T-cell (primary cell): Measurements from ENCODE around the gene BOLL. TPM values are rescaled to one million over a fixed set of nuclear protein-coding genes. Genes with fewer than 3 reads are reported as not detected.
"Not testable (repeated sequence)": the region's sequence is repeated elsewhere in the genome, so short reads cannot be mapped to it uniquely, and the experiment has no call there.

Experiments used
- ATAC-seq, 4 experiments: fragments of 200-7000 bp in 3 of 4; fragments of 150-1000 bp in 1 of 4; cut with Tn5 transposase; replicated peaks in 1 of 4; 1 replicate in 3 of 4; 2 replicates in 1 of 4; pipeline ENCODE4 v1.10.0; 2021; ENCODE audit warnings: moderate library complexity in 3 of 4, mild to moderate bottlenecking in 2 of 4, moderate number of reproducible peaks in 1 of 4
- CTCF ChIA-PET, 2 donors: fragments of 300-600 bp; sonication (Branson Sonifier 250); formaldehyde crosslinking; loops; one replicate each; lab custom pipeline; 2022; ENCODE audit warnings: antibody characterized with exemption in 2 of 2; lab: Charles Lee
- POLR2A ChIA-PET, 2 donors: fragments of 300-600 bp; sonication (Branson Sonifier 250); formaldehyde crosslinking; loops; one replicate each; lab custom pipeline; 2022; ENCODE audit warnings: antibody characterized with exemption in 2 of 2; lab: Charles Lee
- DNase-seq, 35 experiments: peaks; one replicate each; pipeline versions ENCODE4 v3.0.0 to v3.0.0-alpha.2; 2013 to 2023
- H3K27ac ChIP-seq: one replicate; pipeline ENCODE4 v1.5.1; 2013; ENCODE audit warnings: low read length
- H3K27me3 ChIP-seq, 2 experiments: replicated peaks in 1 of 2; 1 replicate in 1 of 2; 2 replicates in 1 of 2; pipeline versions ENCODE4 v1.6.1 to v1.7.0; 2013; ENCODE audit warnings: low read length in 1 of 2, mixed read lengths in 1 of 2; ENCODE audit not compliant: control insufficient read depth in 2 of 2, insufficient read depth in 2 of 2; ENCODE audit errors: extremely low read depth in 1 of 2
- H3K36me3 ChIP-seq, 2 donors: 1 replicate in 1 of 2; 2 replicates in 1 of 2; pipeline versions ENCODE4 v1.6.1 to v1.7.0; 2013; ENCODE audit warnings: low read length in 1 of 2; ENCODE audit not compliant: control insufficient read depth in 2 of 2, insufficient read depth in 1 of 2; ENCODE audit errors: extremely low read depth in 1 of 2
- H3K4me1 ChIP-seq, 2 experiments: 1 replicate in 1 of 2; 2 replicates in 1 of 2; pipeline versions ENCODE4 v1.6.1 to v1.7.0; 2013; ENCODE audit warnings: low read length in 2 of 2, mixed read lengths in 1 of 2; ENCODE audit not compliant: insufficient read depth in 2 of 2, control insufficient read depth in 1 of 2; ENCODE audit errors: extremely low read depth in 1 of 2
- H3K4me3 ChIP-seq, 2 donors: 1 replicate in 1 of 2; 2 replicates in 1 of 2; pipeline versions ENCODE4 v1.5.1 to v1.7.0; 2013; ENCODE audit warnings: mild to moderate bottlenecking in 2 of 2, low read length in 1 of 2, moderate library complexity in 1 of 2; ENCODE audit not compliant: control insufficient read depth in 1 of 2; ENCODE audit errors: extremely low read depth in 1 of 2
- H3K9me3 ChIP-seq: 2 replicates; pipeline ENCODE4 v1.7.0; 2013
- H3K27ac Mint-ChIP-seq, 2 donors: one replicate each; pipeline ENCODE4 v1.8.0; 2020 to 2021; ENCODE audit warnings: mild to moderate bottlenecking in 2 of 2, mixed read lengths in 2 of 2
- H3K27me3 Mint-ChIP-seq, 2 donors: one replicate each; pipeline ENCODE4 v1.8.0; 2021 to 2022; ENCODE audit warnings: mixed read lengths in 2 of 2
- H3K36me3 Mint-ChIP-seq: one replicate; pipeline ENCODE4 v1.8.0; 2021; ENCODE audit warnings: mixed read lengths
- H3K4me1 Mint-ChIP-seq, 3 donors: one replicate each; pipeline ENCODE4 v1.8.0; 2020 to 2022; ENCODE audit warnings: mixed read lengths in 3 of 3, mild to moderate bottlenecking in 1 of 3
- H3K4me3 Mint-ChIP-seq, 3 donors: one replicate each; pipeline ENCODE4 v1.8.0; 2020 to 2022; ENCODE audit warnings: mild to moderate bottlenecking in 3 of 3, mixed read lengths in 3 of 3, moderate library complexity in 3 of 3
- H3K9me3 Mint-ChIP-seq, 3 donors: one replicate each; pipeline ENCODE4 v1.8.0; 2020 to 2022; ENCODE audit warnings: mixed read lengths in 3 of 3
- WGBS: methylation state at CpG from one replicate; pipeline ENCODE4 v1.1.5; 2013; ENCODE audit warnings: missing lambda C conversion rate; ENCODE audit not compliant: insufficient coverage; 5-methylcytosine and 5-hydroxymethylcytosine counted together
- total RNA-seq, 35 experiments: library from RNA in 6 of 35; stranded (reverse) in 6 of 35; fragments of 120-200 nt in 1 of 35; gene quantifications; one replicate each; pipeline versions ENCODE4 v1.2.1 to v1.2.4 and lab custom pipeline; 2013 to 2026

Gene BOLL
- total RNA-seq, 5 donors from 2014 or later (not counting 1 experiment from before 2014, with no cell fraction given), result not detected

DNA sequence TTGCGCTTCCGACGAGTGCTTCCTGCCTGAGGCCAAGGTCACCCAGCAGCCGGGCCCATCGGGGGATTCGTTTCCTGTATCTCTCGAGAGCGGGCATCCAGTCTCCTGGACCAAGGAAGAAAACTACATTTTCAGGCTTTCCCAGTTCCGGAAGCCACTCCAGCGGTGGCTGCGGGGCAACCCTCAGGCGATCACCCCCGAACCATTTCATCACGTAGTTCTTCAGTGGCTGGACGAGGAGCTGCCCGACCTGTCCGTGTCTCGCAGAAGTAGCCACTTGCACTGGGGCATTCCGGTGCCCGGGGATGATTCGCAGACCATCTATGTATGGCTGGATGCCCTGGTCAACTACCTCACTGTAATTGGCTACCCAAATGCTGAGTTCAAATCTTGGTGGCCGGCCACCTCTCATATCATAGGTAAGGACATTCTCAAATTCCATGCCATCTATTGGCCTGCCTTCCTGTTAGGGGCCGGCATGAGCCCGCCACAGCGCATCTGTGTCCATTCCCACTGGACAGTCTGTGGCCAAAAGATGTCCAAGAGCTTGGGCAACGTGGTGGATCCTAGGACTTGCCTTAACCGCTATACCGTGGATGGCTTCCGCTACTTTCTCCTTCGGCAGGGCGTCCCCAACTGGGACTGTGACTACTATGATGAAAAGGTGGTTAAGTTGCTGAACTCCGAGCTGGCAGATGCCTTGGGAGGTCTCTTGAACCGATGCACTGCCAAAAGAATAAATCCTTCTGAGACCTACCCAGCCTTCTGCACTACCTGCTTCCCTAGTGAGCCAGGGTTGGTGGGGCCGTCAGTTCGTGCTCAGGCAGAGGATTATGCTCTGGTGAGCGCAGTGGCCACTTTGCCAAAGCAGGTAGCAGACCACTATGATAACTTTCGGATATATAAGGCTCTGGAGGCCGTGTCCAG lies 78.9 kb downstream of the BOLL start:
- Mint-ChIP-seq H3K4me1 (peaks cover 48 to 55% (median 49%) of the 10 kb centered on the region in 3 donors), H3K27me3 (peaks cover 4 to 8% of the 10 kb centered on the region in 2 donors), H3K27ac (peak overlapping the region; percentile 88 to 90), H3K9me3 (no peaks in the 10 kb centered on the region), H3K36me3 (peaks cover 16% of the 10 kb centered on the region), H3K4me3 (peak overlapping the region; percentile 78 to 89 (median 88))
- peaks cover 29 to 41% of the 10 kb centered on the region in 2 experiments for H3K4me1 ChIP-seq
- no peak overlapping the region for H3K27ac ChIP-seq
- WGBS, result 18% methylated on average over 36 of the region's 38 CpGs
- H3K27me3 ChIP-seq, result no peaks in the 10 kb centered on the region
- no peaks in the 10 kb centered on the region for H3K9me3 ChIP-seq
- DNase-seq, result peak in 5 of 35 experiments; percentile 3 to 27 (median 9)
- ATAC-seq, result no peak
- H3K4me3 ChIP-seq, result peak overlapping the region; percentile 86 to 97
- ChIA-PET POLR2A (interaction anchor here (0.6 to 1.1 kb wide), 3 partner anchors 183 to 907 kb away, joined by 3 to 6 read pairs (median 5); partner anchors contain the start of genes COQ10B (in 1 of the 2) and GTF3C3 (in 1 of the 2)), CTCF (interaction anchor here (0.6 to 1.7 kb wide), 4 partner anchors 10 to 422 kb away, joined by 3 to 7 read pairs (median 4); no protein-coding TSS in a partner anchor)
- H3K36me3 ChIP-seq, result peaks cover 0 to 3% of the 10 kb centered on the region in 2 donors

DNA sequence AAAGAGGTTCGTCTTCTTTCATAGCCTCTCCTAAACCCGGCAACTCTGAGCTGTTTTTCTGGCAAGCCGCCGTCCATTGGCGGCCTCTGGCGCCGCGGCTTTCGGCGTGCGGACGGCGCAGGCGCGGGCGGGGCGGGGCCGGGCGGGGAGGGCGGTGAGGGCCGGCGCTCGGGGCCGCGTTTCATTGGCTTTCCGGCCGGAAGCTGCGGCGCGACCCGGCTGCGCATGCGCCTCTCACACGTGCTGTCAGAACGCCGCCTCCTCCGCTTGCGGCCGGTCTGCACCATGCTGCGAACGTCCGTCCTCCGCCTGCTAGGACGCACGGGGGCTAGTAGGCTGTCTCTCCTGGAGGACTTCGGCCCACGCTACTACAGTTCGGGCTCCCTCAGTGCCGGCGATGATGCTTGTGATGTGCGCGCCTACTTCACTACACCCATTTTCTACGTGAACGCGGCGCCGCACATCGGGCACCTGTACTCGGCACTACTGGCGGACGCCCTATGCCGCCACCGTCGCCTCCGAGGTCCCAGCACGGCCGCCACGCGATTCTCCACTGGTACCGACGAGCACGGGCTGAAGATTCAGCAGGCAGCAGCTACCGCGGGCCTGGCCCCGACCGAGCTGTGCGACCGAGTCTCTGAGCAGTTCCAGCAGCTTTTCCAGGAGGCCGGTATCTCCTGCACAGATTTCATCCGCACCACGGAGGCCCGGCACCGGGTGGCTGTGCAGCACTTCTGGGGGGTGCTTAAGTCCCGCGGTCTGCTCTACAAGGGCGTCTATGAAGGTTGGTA lies 79.8 kb downstream of the BOLL start, which contains the start of gene MARS2:
MARS2 (plus strand) TSS at position 249 of the 791 bp plus-strand sequence; CDS start at position 286, 37 bp downstream.
- no peaks in the 10 kb centered on the region for H3K9me3 ChIP-seq
- Mint-ChIP-seq H3K4me1 (peaks cover 46 to 50% (median 46%) of the 10 kb centered on the region in 3 donors), H3K36me3 (peaks cover 16% of the 10 kb centered on the region), H3K4me3 (peak within 1 kb of the TSS; percentile 78 to 89 (median 88)), H3K9me3 (no peaks in the 10 kb centered on the region), H3K27me3 (peaks cover 4 to 12% of the 10 kb centered on the region in 2 donors), H3K27ac (peak within 1 kb of the TSS; percentile 94)
- WGBS, result under 1% methylated on average over 84 of the region's 86 CpGs
- H3K27me3 ChIP-seq, result no peaks in the 10 kb centered on the region
- ChIA-PET POLR2A (interaction anchor here (0.5 to 1.1 kb wide), 12 partner anchors 8 to 1637 kb away, joined by 3 to 9 read pairs (median 5); partner anchors contain the start of genes COQ10B (in 1 of the 2), GTF3C3 (in 1 of the 2), HSPD1 (in 1 of the 2) and HSPE1 (in 1 of the 2)), CTCF (interaction anchor here in 1 of 2 donors (0.5 to 1.7 kb wide), 8 partner anchors 10 to 1557 kb away, joined by 3 to 7 read pairs (median 3); partner anchors contain the start of genes GTF3C3 and PLCL1)
- DNase-seq (peak; percentile 81 to 97 (median 90)), ATAC-seq (peak; percentile 83 to 90 (median 84))
- H3K27ac ChIP-seq, result peak within 1 kb of the TSS; percentile 90
- peak within 1 kb of the TSS; percentile 86 to 97 for H3K4me3 ChIP-seq
- peaks cover 27 to 41% of the 10 kb centered on the region in 2 experiments for H3K4me1 ChIP-seq
- H3K36me3 ChIP-seq, result peaks cover 0 to 3% of the 10 kb centered on the region in 2 donors

DNA sequence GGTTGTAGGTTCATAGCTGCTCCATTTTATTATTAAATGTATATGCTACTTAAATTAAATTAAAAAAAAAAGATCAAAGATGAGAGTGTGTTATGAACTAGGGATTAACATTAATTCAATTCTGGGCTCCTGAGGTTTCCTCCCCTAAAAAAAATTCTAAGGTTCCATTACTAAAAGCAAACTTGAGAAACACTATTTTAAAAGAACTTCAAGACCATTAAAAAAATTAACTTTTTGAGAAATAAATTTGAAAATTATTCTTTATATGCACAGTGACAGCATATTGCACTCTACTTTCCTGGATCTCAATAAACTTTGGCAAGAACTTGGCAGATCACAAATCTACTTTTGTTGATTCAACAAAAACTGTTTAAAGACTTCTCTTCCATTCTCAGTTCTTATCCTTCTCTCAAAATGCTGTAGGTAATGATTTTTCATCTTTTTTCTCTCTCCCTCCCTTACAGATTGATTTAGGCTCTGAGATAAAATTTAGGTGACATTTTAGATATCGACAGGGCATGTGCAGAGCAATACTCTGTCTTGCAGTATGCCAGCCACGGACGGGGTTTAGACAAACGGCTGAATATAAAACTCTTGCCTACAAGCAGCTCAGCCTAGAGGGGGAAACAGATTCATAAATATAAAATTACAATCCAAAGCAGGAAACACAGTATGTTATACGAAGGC lies 80.5 kb downstream of the BOLL start:
- Histone ChIP-seq H3K27me3 (no peaks in the 10 kb centered on the region), H3K4me1 (peaks cover 26 to 38% of the 10 kb centered on the region in 2 experiments), H3K36me3 (no peaks in the 10 kb centered on the region), H3K4me3 (peak overlapping the region; percentile 86 to 97), H3K27ac (peak overlapping the region; percentile 90), H3K9me3 (no peaks in the 10 kb centered on the region)
- peaks cover 38 to 43% (median 39%) of the 10 kb centered on the region in 3 donors for H3K4me1 Mint-ChIP-seq
- no peaks in the 10 kb centered on the region for H3K9me3 Mint-ChIP-seq
- peak overlapping the region; percentile 78 to 89 (median 88) for H3K4me3 Mint-ChIP-seq
- peaks cover 10% of the 10 kb centered on the region for H3K36me3 Mint-ChIP-seq
- 0% methylated on average over 1 of the region's 5 CpGs for WGBS
- POLR2A ChIA-PET, result interaction anchor here (0.5 to 1.1 kb wide), 10 partner anchors 8 to 1636 kb away, joined by 3 to 9 read pairs (median 5); partner anchors contain the start of genes COQ10B (in 1 of the 2), HSPD1 (in 1 of the 2) and HSPE1 (in 1 of the 2)
- CTCF ChIA-PET, result interaction anchor here in 1 of 2 donors (0.5 to 1.2 kb wide), 7 partner anchors 100 to 1556 kb away, joined by 3 to 5 read pairs (median 3); partner anchors contain the start of genes GTF3C3 and PLCL1
- DNase-seq (peak in 1 of 35 experiments; percentile 12), ATAC-seq (peak; percentile 49 to 61 (median 58))
- H3K27me3 Mint-ChIP-seq, result peaks cover 4 to 12% of the 10 kb centered on the region in 2 donors
- peak overlapping the region; percentile 94 for H3K27ac Mint-ChIP-seq

DNA sequence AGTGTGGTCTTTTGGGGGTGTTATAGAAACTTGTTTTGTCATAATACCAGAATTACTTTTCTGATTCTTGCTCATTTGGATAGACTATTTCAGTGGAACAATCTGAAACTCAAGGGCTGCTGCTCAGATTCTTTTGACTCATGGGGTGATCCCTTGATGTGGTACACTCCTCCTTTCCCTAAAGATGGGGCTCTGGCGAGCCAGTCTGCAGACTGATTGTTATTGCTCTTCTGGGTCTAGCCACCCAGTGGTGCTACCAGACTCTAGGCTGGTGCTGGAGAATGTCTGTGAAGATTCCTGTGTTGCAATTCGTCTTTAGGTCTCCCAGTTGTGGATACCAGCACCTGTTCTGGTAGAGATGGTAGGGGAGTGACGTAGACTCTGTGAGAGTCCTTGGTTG lies 84.2 kb downstream of the BOLL start:
- H3K36me3 Mint-ChIP-seq, result no peaks in the 10 kb centered on the region
- ATAC-seq (no peak), DNase-seq (no peak)
- no peaks in the 10 kb centered on the region for H3K27me3 ChIP-seq
- no peaks in the 10 kb centered on the region for H3K9me3 ChIP-seq
- no peaks in the 10 kb centered on the region for H3K36me3 ChIP-seq
- H3K4me1 Mint-ChIP-seq, result peaks cover 9 to 17% (median 15%) of the 10 kb centered on the region in 3 donors
- ChIA-PET POLR2A (interaction anchor here in 1 of 2 donors (1.1 kb wide), 1 partner anchor 11 kb away, joined by 7 read pairs; no protein-coding TSS in a partner anchor), CTCF (interaction anchor here in 1 of 2 donors (0.6 to 0.7 kb wide), 2 partner anchors 13 to 29 kb away, joined by 3 to 5 read pairs; no protein-coding TSS in a partner anchor)
- no peak overlapping the region for H3K4me3 Mint-ChIP-seq
- WGBS, result 78% methylated on average over 2 of the region's 3 CpGs
- peaks cover 4 to 16% of the 10 kb centered on the region in 2 donors for H3K27me3 Mint-ChIP-seq
- H3K27ac Mint-ChIP-seq, result no peak overlapping the region
- peaks cover 8 to 11% of the 10 kb centered on the region in 2 experiments for H3K4me1 ChIP-seq
- H3K9me3 Mint-ChIP-seq, result no peaks in the 10 kb centered on the region
- H3K4me3 ChIP-seq, result no peak overlapping the region
- no peak overlapping the region for H3K27ac ChIP-seq

DNA sequence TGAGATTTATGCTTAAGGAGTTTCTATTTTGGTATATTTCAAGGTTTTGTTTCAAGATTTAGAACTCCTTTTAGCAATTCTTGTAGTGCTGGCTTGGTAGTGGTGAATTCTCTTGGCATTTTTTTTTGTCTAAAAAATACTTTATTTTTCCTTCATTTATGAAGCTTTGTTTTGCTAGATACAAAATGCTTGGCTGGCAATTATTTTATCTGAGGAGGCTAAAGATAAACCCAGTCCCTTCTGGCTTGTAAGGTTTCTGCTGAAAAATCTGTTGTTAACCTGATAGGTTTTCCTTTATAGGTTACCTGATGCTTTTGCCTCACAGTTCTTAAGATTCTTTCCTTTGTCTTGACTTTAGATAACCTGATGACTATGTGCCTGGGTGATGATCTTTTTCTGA lies 85.4 kb downstream of the BOLL start:
- H3K27ac Mint-ChIP-seq, DNase-seq, H3K4me1 ChIP-seq, H3K4me3 ChIP-seq, H3K4me3 Mint-ChIP-seq, POLR2A ChIA-PET, ATAC-seq, H3K9me3 Mint-ChIP-seq, H3K36me3 ChIP-seq, H3K9me3 ChIP-seq, H3K27ac ChIP-seq, H3K36me3 Mint-ChIP-seq, H3K27me3 ChIP-seq, CTCF ChIA-PET: not testable (repeated sequence)
- H3K4me1 Mint-ChIP-seq, result peaks cover 4 to 14% (median 12%) of the 10 kb centered on the region in 3 donors
- peaks cover 4 to 21% of the 10 kb centered on the region in 2 donors for H3K27me3 Mint-ChIP-seq
